Fibroblast of skin of right biceps (primary cell): ENCODE data around the gene ERGIC2.

Experiments used
- DNase-seq: peaks from one replicate; pipeline ENCODE4 v3.0.0-alpha.2; 2013

ERGIC2 gene

DNA sequence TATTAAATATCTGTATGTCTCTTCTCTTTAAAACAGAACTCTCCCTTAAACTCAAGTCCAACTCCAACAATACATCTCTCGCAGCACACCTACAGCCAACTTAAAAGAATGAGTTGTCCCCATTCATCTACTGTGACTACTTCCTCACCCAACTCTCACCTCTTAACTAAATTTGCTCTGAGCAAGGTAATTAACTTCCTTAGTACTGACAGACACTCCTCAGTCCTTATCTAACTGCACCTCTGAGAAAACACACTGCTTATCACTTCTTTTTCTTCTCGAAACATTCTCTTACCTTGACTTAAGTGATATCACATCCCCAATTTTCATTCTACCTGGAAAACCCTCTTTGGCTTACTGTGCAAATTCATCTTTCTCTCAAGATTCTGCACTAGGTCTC is 7.0 kb downstream of the ERGIC2 start:
- DNase-seq = no peak

DNA sequence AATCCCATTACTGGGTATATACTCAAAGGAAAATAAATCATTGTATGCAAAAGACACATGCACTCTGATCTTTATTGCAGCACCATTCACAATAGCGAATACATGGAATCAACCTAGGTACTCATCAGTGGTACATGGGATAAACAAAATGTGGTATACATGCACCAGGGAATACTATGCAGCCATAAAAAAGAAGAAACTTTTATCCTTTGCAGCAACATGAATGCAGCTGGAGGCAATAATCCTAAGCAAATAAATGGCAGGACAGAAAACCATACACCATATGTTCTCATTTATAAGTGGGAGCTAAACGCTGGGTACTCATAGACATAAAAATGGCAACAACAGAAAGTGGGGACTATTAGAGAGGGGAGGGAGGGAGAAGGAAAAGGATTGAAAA is 15.9 kb downstream of the ERGIC2 start:
- DNase-seq = no peak

DNA sequence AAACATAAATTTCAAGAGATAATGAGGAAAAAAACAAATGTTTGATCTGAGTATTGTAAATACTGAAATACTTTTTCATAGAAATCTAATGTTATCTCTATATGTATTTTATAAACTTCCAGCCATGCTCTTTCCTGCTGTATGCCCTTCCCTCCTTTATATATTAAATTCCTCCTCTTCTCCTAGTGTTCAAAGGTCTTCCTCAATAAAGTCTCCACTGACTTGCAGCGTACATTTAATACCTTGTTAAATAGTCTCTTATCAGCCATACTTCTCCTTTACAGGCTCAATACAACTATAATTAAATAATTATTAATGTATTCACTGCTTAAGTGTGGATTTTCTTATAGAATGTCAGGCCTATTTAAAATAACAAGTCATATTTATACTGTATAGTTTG is 26.0 kb downstream of the ERGIC2 start:
- DNase-seq = no peak

DNA sequence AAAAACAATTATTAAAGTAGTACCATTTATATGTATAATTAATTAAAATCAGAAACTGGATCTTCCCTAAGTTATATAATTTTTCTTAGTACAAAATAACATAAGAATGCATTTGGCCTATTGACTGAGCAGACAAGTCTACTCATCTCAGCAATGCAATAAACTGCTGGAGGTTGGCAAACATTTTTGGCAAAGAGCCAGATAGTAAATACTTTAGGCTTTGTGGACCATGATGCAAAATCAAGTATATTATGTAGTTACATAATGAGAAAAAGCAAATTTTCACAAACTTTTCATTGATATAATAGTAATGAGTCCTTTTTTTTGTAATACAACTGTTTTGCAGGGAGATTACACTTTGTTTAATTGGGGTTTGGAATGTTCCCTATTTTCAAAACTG is 30.9 kb downstream of the ERGIC2 start:
- peak; percentile 41 for DNase-seq

DNA sequence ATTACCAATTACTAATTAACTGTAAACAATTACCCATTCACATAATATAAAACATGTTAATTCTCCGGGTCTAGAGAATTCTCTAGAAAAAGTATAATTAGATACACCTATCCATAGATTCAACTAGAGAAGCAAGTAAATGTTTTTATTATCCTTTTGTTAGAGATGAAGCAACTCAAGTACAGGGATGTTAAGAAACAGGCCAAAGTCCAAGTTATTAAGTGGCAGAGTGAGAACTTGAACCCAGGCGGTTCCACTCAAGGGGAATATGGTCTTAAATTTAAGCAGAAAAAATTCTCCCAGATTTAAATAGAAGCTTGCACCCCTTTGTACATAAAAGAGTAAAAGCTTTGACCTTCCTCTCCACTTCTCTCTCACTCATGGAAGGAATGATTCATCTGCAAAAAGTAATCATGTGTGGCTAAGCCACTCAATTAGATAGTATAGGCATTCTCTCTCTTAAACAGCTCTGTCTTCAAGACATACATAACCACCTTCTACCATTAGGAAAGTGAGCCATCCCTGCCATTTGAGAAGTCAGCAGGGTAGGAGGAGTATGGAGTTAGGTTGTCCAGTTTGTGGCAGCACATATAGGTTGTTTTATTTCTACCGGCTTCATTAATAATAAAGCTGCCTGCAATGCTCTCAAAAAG is 34.1 kb downstream of the ERGIC2 start:
- DNase-seq = peak; percentile 1

DNA sequence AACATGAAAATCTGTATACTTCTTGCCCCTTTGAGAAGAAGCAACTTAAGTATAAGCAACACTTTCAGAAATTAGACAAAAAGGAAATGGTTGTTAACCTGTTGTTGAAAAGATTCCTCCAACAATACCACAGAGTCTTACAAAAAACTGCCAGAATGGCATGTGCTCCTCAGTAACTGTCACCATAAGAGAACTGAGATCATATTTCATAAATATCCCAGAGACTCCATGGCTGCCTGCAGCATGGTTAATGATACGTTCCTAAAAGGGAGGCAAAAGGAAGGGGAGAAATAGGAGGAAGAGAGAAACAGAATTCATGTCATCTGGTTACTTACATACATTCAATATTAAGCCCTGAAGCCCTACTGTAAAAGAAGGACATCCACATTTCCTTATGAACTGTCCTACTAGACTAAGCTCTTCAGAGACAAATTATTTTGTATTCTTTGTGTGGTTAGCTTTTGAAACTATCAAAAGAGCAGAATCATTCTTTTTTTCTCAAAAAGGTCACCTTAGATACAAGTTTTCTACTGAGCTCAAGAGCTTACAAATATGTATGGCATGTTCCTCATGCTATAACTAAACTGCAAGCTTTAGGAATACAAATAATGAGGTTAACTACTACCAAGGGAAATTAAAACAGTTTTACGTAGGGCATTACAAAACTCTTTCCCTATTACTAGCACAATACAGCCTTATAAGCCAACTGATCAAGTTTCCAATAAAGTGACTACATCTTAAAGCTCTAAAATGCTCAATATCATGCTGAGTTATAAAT is 37.8 kb downstream of the ERGIC2 start:
- DNase-seq = no peak

DNA sequence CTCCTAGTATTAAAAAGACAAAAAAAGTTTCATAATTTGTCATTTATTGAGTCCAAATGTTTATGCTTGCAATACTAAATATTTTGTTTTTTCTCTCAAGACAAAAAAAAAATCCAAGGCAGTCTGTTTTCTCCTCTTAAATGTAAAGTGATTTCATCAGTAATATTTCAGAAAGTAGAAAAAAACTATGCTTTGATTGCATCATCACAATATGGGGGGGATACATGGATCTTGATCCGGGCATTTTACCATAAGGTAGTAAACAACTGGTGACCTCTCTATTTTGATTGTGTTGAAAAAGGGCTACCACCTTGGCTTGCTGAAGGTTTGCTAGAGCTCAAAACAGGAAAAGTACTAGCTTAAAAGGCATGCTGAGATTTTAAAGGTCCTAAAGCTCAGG is 43.6 kb downstream of the ERGIC2 start:
- no peak for DNase-seq

DNA sequence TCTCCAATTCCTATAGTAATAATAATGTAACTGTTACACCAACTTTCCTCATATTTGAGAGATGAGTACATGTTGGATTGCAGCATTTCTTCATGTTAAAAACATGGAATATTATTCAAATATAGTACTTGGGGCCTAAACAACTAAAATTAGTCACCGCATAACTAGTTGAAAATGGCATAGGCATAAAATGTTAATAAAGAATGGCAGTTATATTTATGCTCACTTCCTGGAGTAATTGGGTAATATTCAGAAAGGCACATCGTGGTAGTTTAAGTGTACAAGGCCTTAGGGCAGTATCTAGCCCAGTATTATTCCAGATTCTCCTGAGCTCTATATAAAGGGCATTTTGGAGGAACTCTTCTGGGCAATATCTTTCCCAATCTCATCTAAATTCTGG is 46.0 kb downstream of the ERGIC2 start:
- peak; percentile 28 for DNase-seq

DNA sequence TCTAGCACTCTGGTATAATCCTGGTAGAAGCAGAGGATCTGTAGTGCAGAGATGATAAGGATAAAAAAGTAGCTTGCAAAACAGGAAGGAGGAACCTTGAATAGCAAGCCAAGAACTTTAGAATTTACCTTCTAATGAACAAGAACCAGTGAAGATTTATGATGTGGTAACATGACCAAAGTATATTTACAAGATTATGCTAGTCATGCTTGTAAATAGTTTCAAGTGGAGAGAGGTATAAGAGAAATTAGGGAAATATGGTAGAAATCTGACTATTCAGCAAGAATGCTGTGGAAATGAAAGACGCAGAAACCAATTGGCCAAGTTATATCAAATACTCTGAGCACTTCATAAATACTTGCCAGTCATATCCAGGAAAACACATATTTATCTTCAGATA is 47.8 kb downstream of the ERGIC2 start:
- no peak for DNase-seq

DNA sequence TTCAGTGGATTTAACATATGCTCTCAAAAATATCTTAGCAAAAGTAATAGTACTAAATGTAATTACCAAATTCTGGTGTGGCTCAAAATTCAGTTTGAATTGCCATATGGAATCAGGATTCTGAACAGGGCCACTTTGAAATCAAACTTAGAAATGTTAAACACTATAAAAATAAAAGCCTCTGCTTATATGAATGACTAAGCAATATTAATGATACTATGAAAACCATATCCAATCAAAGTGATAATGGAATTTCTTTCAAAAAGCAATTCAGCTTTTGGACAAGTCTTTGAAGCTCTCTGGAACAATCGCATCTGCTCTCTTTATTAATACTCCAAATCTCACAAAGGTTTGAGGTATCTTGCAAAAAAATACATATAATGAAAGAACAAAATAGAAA is 51.6 kb downstream of the ERGIC2 start:
- DNase-seq = no peak

DNA sequence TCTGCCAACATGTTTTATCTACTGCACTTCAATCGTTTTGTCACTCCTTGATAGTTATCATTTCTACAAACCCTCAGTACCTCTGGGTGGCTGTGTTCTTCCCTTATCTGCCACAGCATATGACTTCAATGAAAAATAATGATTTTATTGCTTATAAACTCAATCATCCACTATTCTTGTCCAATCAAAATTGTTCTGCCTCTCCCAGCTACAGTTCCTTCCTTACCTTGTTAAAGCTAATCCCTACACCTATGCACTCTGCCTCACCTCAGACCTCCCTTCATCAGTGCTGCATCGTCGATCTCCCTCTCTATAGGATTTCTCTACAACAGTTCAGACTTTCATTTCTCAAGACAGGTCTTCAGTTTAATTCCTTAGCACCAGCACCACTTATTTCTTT is 58.8 kb downstream of the ERGIC2 start:
- DNase-seq = no peak

DNA sequence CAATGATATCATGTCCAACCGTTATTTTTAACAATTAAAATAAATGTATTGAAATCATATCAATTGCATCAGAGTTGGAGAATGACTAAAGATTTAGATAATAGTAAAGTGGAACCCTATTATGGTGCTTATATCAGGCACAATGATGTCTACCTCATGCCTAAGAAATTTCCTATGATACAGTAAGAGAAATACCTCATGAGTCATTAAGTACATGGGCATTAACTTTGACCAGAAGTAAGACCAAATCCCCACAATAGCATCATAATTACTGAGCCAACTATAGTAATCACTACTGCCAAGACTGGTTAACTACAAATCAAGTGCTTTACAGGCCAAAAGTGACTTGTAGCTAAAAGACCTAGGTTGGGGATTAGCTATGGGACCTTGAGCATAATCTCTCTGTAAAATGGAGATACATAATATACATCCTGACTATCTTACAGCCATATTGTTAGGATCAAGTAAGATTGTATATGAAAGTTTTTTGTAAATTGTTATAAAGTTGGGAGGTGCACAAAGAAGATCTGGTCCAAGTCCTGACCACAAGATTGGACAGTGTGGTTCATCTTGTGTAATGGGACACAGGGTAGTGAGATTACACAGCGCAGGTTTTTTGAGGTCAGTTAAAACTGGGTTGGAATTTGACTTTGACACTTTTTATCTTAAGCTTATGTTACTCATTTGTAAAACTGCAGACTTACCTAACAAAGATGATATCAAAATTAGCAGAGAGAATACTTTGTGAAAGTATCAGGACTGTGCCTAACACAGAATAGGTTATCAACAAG is 60.5 kb downstream of the ERGIC2 start:
- DNase-seq = peak; percentile 85

DNA sequence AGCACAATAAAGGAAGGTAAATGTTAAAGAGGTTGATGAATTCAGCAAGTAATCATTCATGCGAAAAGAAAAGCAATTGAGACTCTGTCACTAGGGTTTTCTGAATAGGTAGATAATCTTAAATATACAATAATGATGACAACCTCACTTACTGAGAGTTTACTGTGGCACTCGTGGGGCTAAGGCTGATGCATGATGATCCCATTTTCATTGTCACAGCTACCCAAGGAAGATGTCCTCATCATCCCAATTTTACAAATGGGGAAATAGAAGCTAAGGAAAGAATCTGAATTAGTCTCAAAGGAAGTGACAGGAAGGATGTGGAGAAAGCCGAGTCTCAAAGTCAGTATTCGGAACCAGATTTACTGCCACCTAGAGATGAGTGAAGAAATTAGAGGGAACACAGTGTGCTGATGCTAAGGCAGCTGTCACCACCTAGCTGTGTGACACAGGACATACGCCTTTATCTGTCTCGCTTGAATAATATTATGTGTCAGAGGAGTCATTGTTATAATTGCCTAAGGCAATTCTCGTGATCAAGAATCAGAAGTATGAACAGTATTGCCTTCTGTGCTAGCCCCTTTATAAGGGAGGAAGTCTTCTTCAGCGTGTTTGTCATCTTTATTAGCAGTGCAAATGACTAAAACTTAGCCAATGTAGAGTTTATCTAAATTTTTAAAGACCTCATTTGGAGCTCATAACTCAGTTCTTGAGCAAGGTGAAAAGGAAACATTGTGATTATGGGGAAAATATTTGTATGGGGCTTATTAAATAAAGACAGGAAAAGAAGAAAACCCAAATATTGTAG is 63.2 kb downstream of the ERGIC2 start:
- peak; percentile 70 for DNase-seq

DNA sequence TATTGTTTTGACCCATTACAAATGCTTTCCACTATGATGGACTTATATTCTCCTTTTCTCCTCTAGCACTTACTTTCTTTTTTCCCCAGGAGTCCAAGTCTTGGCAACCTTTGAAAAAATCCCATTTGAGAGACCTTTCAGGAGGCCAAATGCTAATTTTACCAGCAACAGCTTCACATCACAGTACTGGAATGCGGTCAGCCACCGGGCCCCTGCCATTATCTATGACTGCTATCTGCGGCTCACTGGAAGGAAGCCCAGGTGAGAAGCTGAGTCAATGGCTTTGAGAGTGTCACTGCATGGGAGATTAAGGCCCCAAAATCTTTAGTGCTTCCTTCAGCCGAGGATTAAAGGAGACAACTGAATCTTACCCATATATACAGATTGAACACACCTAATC is 64.2 kb downstream of the ERGIC2 start:
- peak; percentile 74 for DNase-seq

DNA sequence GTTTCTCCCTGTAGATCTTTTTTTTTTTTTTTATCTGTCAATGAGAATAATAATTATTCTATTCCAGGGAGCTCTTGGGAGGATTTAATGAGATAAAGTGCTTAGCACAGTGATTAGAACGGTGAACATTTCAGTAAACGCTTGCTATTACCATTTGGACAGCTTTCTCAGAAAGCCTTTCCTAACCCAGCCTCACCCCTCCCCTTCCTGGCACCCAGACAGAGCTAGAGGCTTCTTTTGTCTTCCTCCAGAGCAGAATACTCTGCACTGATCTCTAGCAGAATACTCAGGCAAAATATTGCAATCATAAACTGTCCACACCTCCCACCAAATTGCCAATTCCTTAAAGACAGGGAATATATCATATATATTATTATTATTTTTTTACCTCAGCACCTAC is 66.6 kb downstream of the ERGIC2 start:
- DNase-seq = no peak

DNA sequence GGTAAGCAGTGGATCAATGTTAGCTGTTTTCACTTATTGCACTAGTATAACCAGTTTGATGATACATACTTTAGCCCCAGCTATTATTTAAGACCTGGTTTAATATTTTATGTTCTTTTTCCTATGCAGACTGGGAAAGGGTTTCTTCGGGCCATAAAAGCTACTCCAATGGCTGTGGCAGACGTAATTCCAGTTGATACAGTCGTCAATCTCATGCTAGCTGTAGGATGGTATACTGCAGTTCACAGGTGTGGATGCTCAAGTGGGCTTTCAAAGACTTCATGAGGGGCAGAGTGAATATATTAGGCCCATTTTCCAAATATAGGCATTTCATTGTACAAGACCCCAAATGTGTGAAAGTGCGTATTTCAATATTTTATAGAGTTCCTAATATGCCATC is 70.1 kb downstream of the ERGIC2 start:
- no peak for DNase-seq

DNA sequence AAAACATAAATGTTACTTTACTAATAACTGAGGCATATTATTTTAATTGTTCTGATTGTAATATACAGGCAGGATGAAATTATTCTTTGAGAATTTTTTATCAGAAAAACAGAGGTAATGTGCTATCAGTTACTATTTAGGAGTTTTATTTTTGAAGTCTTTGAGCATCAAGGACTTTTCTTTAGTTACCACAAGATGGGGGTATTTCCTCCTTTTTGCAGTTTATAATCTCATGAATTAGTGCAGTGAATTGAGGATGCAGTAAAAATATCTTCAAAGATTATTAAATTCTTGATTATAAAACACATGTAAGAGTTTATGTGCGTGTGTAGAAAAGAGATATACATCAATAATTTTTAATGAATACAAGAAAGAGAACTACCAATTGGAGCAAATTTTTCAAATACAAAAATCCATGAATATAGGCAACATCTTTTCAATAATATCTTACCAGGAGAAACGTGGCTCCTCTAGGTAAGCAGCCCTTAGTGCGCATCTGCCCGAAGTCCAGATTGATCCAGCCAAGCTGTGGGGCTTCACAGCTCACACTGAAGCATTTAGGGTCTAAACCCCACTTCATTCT is 71.6 kb downstream of the ERGIC2 start:
- DNase-seq = peak; percentile 24

DNA sequence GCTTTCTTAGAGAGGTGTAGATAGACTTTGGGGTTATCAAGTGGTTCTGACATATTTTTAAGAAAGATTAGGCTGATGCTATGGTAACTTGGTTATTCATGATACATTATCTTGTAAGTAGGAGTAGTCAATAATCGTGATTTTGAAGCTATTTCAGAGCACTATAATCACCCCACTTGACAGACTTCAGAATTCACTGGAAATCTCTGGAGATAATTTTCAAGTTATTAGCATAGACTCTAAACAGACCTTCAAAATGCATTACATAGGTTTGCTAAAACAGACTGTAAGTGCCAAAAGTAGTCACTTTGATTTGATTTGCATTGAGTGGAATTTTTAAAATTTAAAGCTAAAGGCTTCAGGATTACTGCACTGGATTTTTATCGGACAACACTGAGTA is 74.3 kb downstream of the ERGIC2 start:
- DNase-seq = no peak

DNA sequence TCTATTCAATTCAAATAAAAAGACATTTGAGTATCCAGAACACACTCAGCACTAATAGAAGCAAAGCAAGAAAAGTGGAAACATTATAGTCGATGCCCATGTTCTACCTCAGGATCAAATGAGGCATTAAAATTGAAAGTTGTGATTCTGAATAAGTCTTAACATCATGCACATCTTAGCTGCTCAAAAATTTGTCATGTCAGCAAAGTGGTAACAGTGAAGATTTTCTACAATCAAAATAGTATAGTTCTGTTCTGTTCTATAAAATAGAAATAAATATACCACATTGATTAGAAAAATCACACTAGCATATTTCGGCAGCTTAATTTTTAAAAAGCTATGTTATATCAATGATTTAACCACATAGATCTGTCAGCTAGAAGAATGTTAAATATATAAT is 74.7 kb downstream of the ERGIC2 start:
- DNase-seq = no peak

DNA sequence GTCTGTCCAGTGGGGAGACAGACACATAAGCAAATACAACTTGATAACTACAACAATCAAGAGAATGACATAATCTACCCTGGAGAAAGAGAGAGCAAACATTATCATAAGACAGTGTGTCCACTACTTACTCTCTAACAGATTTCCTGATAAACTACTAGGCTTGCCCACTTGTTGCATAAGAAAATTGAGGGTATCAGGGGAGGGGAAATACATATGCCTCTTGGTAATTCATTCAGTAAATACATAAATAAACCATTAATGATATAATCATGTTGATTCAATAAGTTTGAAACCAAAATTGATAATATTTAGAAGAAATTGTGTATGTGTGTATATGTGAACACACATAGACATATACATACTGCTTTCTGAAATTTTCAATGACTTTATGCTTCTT is 76.6 kb downstream of the ERGIC2 start:
- DNase-seq = no peak

DNA sequence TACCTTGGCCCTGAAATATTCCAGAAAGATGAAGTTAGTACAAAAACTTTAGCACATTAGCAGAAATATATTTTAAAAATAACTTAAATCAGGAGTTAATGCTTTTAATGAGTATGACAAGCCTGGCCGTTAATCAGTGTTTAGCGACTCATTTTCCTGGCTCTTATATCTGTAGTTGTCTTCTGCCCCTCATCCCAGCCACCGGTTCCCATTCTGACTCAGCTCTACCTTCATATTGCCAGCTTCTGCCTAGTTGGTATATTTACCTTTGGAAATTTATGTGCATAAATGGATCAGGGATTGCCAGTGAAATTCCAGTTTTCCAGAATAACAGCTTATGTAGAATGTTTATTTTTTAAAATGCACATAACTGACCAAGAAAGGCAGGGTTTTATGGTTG is 79.9 kb downstream of the ERGIC2 start:
- no peak for DNase-seq

DNA sequence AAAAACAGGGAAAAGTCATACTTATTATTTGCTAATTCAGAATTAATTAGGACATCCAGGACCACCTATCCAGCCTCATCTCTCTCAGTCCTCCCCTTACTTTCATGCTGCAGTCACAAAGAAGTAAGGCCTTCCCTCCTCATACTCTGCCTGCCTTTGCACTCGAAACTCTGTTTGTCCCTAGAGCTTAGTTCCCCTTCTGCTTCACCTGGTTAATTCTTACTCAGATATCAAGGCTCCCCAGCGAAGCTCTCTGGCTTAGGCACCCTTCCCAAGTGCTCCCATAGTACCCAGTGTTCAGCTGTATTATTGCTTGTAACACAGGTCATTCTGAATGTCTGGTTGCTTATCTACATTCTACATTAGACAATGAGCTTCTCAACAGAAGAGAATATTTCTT is 81.3 kb downstream of the ERGIC2 start:
- no peak for DNase-seq

DNA sequence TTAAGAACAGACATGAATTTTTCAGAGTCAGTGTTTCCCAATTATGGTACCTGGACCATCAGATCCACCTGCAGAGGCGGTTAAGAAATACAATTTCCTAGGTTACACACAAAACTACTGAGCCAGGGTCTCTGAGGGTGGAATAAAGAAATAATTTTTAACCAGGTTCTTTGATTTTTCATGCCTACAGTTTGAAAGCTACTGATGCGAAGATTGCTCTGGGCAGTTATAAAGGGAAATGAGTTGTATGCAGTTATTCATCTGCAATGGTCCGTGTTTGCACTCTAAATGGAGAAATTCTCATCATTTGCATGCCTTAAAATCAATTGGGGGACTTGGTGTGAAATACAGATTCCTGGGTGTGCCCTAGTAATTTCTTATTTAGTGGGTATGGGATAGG is 89.7 kb downstream of the ERGIC2 start:
- no peak for DNase-seq
